Keratinocyte (primary cell): ENCODE data around the gene GRIK4.

ENCODE experiments used
- EZH2 ChIP-seq: IDR thresholded peaks from one replicate; pipeline ENCODE4 v1.6.1; 2012; ENCODE audit warnings: inconsistent platforms, mild to moderate bottlenecking, low read length, moderate library complexity
- TF ChIP-seq, protein P1 (sequence below), 3 experiments: IDR thresholded peaks in 1 of 3; conservative IDR thresholded peaks in 1 of 3; optimal IDR thresholded peaks in 1 of 3; 2 replicates in 2 of 3; 3 replicates in 1 of 3; pipeline versions ENCODE3 to v1.5.1; 2011; ENCODE audit warnings: low read length in 3 of 3, mild to moderate bottlenecking in 3 of 3, moderate library complexity in 2 of 3, control low read depth in 1 of 3, inconsistent platforms in 1 of 3; ENCODE audit not compliant: insufficient read depth in 2 of 3; ENCODE audit errors: extremely low read depth in 1 of 3

DNA sequence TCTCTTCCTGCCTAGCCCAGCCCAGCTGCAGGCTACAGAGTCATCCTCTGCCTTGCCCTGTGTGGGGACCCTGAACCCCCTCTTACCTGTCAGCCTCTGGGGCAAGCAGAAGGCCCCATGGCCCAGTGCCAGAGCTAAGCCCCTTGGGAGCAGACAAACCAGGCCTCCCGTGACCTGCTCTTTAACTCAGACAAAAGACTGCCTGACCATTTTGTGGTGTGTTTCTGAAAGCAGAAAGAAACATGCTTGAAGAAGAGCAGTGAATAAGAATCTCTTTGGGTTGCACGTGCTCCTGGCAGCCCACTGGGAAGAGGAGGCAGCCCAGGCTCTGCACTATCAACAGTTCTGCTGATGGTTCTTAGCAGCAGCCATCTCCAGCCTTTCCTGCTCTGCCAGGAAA lies 118.6 kb downstream of the GRIK4 start:
- TF ChIP-seq, protein P1, sequence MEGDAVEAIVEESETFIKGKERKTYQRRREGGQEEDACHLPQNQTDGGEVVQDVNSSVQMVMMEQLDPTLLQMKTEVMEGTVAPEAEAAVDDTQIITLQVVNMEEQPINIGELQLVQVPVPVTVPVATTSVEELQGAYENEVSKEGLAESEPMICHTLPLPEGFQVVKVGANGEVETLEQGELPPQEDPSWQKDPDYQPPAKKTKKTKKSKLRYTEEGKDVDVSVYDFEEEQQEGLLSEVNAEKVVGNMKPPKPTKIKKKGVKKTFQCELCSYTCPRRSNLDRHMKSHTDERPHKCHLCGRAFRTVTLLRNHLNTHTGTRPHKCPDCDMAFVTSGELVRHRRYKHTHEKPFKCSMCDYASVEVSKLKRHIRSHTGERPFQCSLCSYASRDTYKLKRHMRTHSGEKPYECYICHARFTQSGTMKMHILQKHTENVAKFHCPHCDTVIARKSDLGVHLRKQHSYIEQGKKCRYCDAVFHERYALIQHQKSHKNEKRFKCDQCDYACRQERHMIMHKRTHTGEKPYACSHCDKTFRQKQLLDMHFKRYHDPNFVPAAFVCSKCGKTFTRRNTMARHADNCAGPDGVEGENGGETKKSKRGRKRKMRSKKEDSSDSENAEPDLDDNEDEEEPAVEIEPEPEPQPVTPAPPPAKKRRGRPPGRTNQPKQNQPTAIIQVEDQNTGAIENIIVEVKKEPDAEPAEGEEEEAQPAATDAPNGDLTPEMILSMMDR (optimal IDR thresholded peaks at IDR 0.05 in 1 of 3, IDR thresholded peaks at IDR 0.05 in 1 of 3, conservative IDR thresholded peaks at IDR 0.05 in 1 of 3; ENCODE audit: extremely low read depth in 1 of 3, insufficient read depth in 2 of 3, low read length in 3 of 3), result no peak
- no peak for TF ChIP-seq EZH2
